Nephron progenitor cell (in vitro differentiated cells): ENCODE results near the gene APOC1.

Experiments
- DNase-seq: peaks from one replicate; pipeline ENCODE4 v3.0.0; 2021
- H3K27ac Mint-ChIP-seq: 2 replicates; pipeline ENCODE4 v1.8.0; 2021; ENCODE audit warnings: mild to moderate bottlenecking, moderate library complexity, mixed read lengths
- H3K27me3 Mint-ChIP-seq: 2 replicates; pipeline ENCODE4 v1.8.0; 2021; ENCODE audit warnings: mild to moderate bottlenecking, low read depth, mixed read lengths; ENCODE audit not compliant: poor library complexity
- H3K36me3 Mint-ChIP-seq: 2 replicates; pipeline ENCODE4 v1.8.0; 2021; ENCODE audit warnings: low read depth, mixed read lengths
- H3K4me1 Mint-ChIP-seq: 2 replicates; pipeline ENCODE4 v1.8.0; 2021; ENCODE audit warnings: mixed read lengths
- H3K4me3 Mint-ChIP-seq: 2 replicates; pipeline ENCODE4 v1.8.0; 2021; ENCODE audit warnings: mild to moderate bottlenecking, moderate library complexity, mixed read lengths
- H3K9me3 Mint-ChIP-seq: 2 replicates; pipeline ENCODE4 v1.8.0; 2021; ENCODE audit warnings: mild to moderate bottlenecking, moderate library complexity, mixed read lengths
- CTCF ChIP-seq: fragments of 200-600 bp; sonication (generic); IDR thresholded peaks from 2 replicates; pipeline ENCODE4 v1.5.0; 2021; ENCODE audit warnings: antibody characterized with exemption

The APOC1 gene

GRCh38 chr19:44955505-44956439 is 41.4 kb downstream of the APOC1 start:
- TF ChIP-seq CTCF, result no peak
- peak overlapping the region; percentile 93 for H3K27ac Mint-ChIP-seq

GRCh38 chr19:44957526-44957925 is 43.1 kb downstream of the APOC1 start:
- TF ChIP-seq CTCF, result no peak
- H3K4me1 Mint-ChIP-seq, result peaks cover 54% of the 10 kb centered on the region
- no peaks in the 10 kb centered on the region for H3K27me3 Mint-ChIP-seq
- H3K36me3 Mint-ChIP-seq, result peaks cover 13% of the 10 kb centered on the region
- peak overlapping the region; percentile 26 for H3K27ac Mint-ChIP-seq
- H3K4me3 Mint-ChIP-seq, result peak overlapping the region; percentile 99
- no peak for DNase-seq
- no peaks in the 10 kb centered on the region for H3K9me3 Mint-ChIP-seq

More at GRCh38 chr19:44955505-44956439, 41.4 kb downstream of the APOC1 start:
- no peaks in the 10 kb centered on the region for H3K9me3 Mint-ChIP-seq
- DNase-seq, result no peak
- peak overlapping the region; percentile 99 for H3K4me3 Mint-ChIP-seq
- H3K36me3 Mint-ChIP-seq, result no peaks in the 10 kb centered on the region
- no peaks in the 10 kb centered on the region for H3K27me3 Mint-ChIP-seq
- H3K4me1 Mint-ChIP-seq, result peaks cover 54% of the 10 kb centered on the region

GRCh38 chr19:44958090-44958489 is 43.7 kb downstream of the APOC1 start:
- H3K9me3 Mint-ChIP-seq, result no peaks in the 10 kb centered on the region
- DNase-seq, result no peak
- no peak for TF ChIP-seq CTCF
- no peak overlapping the region for H3K4me3 Mint-ChIP-seq
- H3K4me1 Mint-ChIP-seq, result peaks cover 54% of the 10 kb centered on the region
- H3K27ac Mint-ChIP-seq, result no peak overlapping the region
- no peaks in the 10 kb centered on the region for H3K27me3 Mint-ChIP-seq
- H3K36me3 Mint-ChIP-seq, result peaks cover 16% of the 10 kb centered on the region

- peaks cover 21% of the 10 kb centered on the region for H3K36me3 Mint-ChIP-seq
- no peak overlapping the region for H3K4me3 Mint-ChIP-seq
- DNase-seq, result no peak
- peaks cover 41% of the 10 kb centered on the region for H3K4me1 Mint-ChIP-seq
- H3K27me3 Mint-ChIP-seq, result no peaks in the 10 kb centered on the region
- TF ChIP-seq CTCF, result no peak
- H3K27ac Mint-ChIP-seq, result peak overlapping the region; percentile 86
- H3K9me3 Mint-ChIP-seq, result no peaks in the 10 kb centered on the region
Measured at GRCh38 chr19:44959691-44960090, 45.3 kb downstream of the APOC1 start.

- no peaks in the 10 kb centered on the region for H3K27me3 Mint-ChIP-seq
- H3K27ac Mint-ChIP-seq, result peak overlapping the region; percentile 22
- H3K9me3 Mint-ChIP-seq, result no peaks in the 10 kb centered on the region
- H3K36me3 Mint-ChIP-seq, result peaks cover 25% of the 10 kb centered on the region
- TF ChIP-seq CTCF, result no peak
- peaks cover 33% of the 10 kb centered on the region for H3K4me1 Mint-ChIP-seq
- H3K4me3 Mint-ChIP-seq, result no peak overlapping the region
- no peak for DNase-seq
Measured at GRCh38 chr19:44960906-44961728, 46.7 kb downstream of the APOC1 start.
